A549 (cell line): Measurements from ENCODE around the gene NLRP4.

ENCODE experiments used
- CTCF ChIP-seq: fragments of >200 bp; sonication (Bioruptor Twin); formaldehyde crosslinking; IDR thresholded peaks from 3 replicates; pipeline ENCODE4 v1.5.1; 2016
- E2F6 ChIP-seq: IDR thresholded peaks from 2 replicates; pipeline ENCODE4 v1.6.1; 2012; ENCODE audit warnings: low read depth, borderline replicate concordance
- ELK1 ChIP-seq: fragments of 150-350 bp; IDR thresholded peaks from 2 replicates; pipeline ENCODE4 v1.6.1; 2014; ENCODE audit warnings: low read depth, mild to moderate bottlenecking, low read length
- EP300 ChIP-seq, 2 experiments: fragments of >200 bp; sonication (Bioruptor Twin); formaldehyde crosslinking; IDR thresholded peaks; 2 replicates in 1 of 2; 3 replicates in 1 of 2; pipeline ENCODE4 v1.6.1; 2016 to 2017
- HMGXB4 ChIP-seq: fragments of 250-450 bp; sonication (Bioruptor Pico); IDR thresholded peaks from 2 replicates; pipeline ENCODE4 v1.5.0; 2021; ENCODE audit warnings: mild to moderate bottlenecking, moderate library complexity, borderline replicate concordance
- JUN ChIP-seq, 2 experiments: fragments of >200 bp; sonication (Bioruptor Twin); formaldehyde crosslinking; IDR thresholded peaks; 2 replicates in 1 of 2; 3 replicates in 1 of 2; pipeline ENCODE4 v1.6.1; 2016 to 2017
- SMC3 ChIP-seq: fragments of >200 bp; sonication (Bioruptor Twin); formaldehyde crosslinking; IDR thresholded peaks from 3 replicates; pipeline ENCODE4 v1.6.1; 2018; ENCODE audit warnings: inconsistent platforms

- TF ChIP-seq ELK1 (no peak), E2F6 (no peak), CTCF (no peak), JUN (IDR thresholded peaks at IDR 0.05) (no peak), SMC3 (no peak), HMGXB4 (no peak), EP300 (IDR thresholded peaks at IDR 0.05) (no peak)
Observed at GRCh38 chr19:55867101-55867500, 30.8 kb downstream of the NLRP4 start.
